ENCODE results near the gene TSEN15. TPM values are rescaled to one million over a fixed set of nuclear protein-coding genes. Genes with fewer than 3 reads are reported as not detected.

TSEN15 gene
- total and polyA plus RNA-seq, 9 of the 15 experiments (the other 6 are each of a cell fraction or from before 2014, with no cell fraction given): 25.6 to 121 (median 91.3) TPM

DNA sequence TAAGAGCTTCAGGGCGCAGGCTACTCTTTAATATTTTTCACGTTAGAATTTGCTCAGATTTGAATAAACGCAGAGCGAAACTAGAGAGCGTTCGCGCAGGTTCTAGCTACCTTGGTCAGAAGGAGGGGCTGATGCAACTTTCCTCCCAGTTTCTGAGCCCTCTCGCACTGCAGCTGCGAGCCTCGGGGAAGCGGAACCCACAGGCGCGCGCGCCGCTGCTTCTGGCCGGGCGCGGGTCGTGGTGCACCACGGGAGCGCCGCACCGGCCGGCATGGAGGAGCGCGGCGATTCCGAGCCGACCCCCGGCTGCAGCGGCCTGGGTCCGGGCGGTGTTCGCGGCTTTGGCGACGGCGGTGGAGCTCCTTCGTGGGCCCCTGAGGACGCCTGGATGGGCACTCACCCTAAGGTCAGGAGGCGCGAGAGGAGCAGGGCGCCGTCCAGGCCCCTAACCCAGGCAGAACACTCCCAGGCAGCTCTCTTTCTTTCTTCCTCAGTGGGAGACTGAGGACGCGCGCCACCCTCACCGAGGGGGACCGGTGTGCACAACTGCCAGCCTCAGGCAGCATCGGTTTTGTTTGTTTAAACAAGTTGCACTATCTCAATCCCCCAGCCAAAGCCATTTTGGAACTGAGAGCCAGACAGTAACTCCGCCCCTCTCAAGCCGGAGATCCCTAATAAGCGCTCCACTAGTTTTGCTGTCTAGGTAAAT, at the start of gene TSEN15 (continued):
- TF ChIP-seq, protein P1, sequence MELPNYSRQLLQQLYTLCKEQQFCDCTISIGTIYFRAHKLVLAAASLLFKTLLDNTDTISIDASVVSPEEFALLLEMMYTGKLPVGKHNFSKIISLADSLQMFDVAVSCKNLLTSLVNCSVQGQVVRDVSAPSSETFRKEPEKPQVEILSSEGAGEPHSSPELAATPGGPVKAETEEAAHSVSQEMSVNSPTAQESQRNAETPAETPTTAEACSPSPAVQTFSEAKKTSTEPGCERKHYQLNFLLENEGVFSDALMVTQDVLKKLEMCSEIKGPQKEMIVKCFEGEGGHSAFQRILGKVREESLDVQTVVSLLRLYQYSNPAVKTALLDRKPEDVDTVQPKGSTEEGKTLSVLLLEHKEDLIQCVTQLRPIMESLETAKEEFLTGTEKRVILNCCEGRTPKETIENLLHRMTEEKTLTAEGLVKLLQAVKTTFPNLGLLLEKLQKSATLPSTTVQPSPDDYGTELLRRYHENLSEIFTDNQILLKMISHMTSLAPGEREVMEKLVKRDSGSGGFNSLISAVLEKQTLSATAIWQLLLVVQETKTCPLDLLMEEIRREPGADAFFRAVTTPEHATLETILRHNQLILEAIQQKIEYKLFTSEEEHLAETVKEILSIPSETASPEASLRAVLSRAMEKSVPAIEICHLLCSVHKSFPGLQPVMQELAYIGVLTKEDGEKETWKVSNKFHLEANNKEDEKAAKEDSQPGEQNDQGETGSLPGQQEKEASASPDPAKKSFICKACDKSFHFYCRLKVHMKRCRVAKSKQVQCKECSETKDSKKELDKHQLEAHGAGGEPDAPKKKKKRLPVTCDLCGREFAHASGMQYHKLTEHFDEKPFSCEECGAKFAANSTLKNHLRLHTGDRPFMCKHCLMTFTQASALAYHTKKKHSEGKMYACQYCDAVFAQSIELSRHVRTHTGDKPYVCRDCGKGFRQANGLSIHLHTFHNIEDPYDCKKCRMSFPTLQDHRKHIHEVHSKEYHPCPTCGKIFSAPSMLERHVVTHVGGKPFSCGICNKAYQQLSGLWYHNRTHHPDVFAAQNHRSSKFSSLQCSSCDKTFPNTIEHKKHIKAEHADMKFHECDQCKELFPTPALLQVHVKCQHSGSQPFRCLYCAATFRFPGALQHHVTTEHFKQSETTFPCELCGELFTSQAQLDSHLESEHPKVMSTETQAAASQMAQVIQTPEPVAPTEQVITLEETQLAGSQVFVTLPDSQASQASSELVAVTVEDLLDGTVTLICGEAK (IDR thresholded peaks at IDR 0.05): peak; percentile 89
- TF ChIP-seq, protein P1 (CRISPR knock-in tag; IDR thresholded peaks at IDR 0.05): no peak; the same call in 1 of the 2 replicates
- TF ChIP-seq ZNF133 (CRISPR knock-in tag; IDR thresholded peaks at IDR 0.05): peak; percentile 58; the same call in 1 of the 2 replicates
- TF ChIP-seq, protein P2, sequence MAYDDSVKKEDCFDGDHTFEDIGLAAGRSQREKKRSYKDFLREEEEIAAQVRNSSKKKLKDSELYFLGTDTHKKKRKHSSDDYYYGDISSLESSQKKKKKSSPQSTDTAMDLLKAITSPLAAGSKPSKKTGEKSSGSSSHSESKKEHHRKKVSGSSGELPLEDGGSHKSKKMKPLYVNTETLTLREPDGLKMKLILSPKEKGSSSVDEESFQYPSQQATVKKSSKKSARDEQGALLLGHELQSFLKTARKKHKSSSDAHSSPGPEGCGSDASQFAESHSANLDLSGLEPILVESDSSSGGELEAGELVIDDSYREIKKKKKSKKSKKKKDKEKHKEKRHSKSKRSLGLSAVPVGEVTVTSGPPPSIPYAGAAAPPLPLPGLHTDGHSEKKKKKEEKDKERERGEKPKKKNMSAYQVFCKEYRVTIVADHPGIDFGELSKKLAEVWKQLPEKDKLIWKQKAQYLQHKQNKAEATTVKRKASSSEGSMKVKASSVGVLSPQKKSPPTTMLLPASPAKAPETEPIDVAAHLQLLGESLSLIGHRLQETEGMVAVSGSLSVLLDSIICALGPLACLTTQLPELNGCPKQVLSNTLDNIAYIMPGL (CRISPR knock-in tag; IDR thresholded peaks at IDR 0.05): peak; percentile 96
- peak; percentile 96 for TF ChIP-seq HMGN3 (IDR thresholded peaks at IDR 0.05; ENCODE audit: borderline replicate concordance, extremely low read depth, insufficient read length, low read depth, low read length)
- peak; percentile 98 for TF ChIP-seq RB1 (IDR thresholded peaks at IDR 0.05; ENCODE audit: low read depth)
- TF ChIP-seq, protein P3, sequence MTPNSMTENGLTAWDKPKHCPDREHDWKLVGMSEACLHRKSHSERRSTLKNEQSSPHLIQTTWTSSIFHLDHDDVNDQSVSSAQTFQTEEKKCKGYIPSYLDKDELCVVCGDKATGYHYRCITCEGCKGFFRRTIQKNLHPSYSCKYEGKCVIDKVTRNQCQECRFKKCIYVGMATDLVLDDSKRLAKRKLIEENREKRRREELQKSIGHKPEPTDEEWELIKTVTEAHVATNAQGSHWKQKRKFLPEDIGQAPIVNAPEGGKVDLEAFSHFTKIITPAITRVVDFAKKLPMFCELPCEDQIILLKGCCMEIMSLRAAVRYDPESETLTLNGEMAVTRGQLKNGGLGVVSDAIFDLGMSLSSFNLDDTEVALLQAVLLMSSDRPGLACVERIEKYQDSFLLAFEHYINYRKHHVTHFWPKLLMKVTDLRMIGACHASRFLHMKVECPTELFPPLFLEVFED (CRISPR knock-in tag; conservative IDR thresholded peaks at IDR 0.05): no peak
- TF ChIP-seq TAF9B (IDR thresholded peaks at IDR 0.05; ENCODE audit: partially characterized antibody): peak; percentile 83
- TF ChIP-seq, protein P4, sequence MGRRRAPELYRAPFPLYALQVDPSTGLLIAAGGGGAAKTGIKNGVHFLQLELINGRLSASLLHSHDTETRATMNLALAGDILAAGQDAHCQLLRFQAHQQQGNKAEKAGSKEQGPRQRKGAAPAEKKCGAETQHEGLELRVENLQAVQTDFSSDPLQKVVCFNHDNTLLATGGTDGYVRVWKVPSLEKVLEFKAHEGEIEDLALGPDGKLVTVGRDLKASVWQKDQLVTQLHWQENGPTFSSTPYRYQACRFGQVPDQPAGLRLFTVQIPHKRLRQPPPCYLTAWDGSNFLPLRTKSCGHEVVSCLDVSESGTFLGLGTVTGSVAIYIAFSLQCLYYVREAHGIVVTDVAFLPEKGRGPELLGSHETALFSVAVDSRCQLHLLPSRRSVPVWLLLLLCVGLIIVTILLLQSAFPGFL (CRISPR knock-in tag; IDR thresholded peaks at IDR 0.05): no peak
- TF ChIP-seq RHOXF2B (CRISPR knock-in tag; conservative IDR thresholded peaks at IDR 0.05): no peak; the same call in 1 of the 2 replicates
- TF ChIP-seq POLR2AphosphoS5 (IDR thresholded peaks at IDR 0.05; ENCODE audit: control insufficient read depth, insufficient read depth, low read depth, low read length): peak; percentile 78
- no peak for TF ChIP-seq SPI1 (IDR thresholded peaks at IDR 0.05; ENCODE audit: borderline replicate concordance, low read depth, low read length)
- no peak for TF ChIP-seq ZNF184 (CRISPR knock-in tag; IDR thresholded peaks at IDR 0.05)
- TF ChIP-seq CBX1 (IDR thresholded peaks at IDR 0.05; ENCODE audit: low read depth): peak; percentile 92

All from K562 (cell line).